HG03159 (cell line): ENCODE results near the gene ATOSA.
A peak's percentile ranks its signal among the peaks of the same experiment; 100 is the strongest.

Experiments
- ATAC-seq: cut with Tn5 transposase; IDR thresholded peaks from one replicate; pipeline ENCODE4 v1.9.1; 2021; ENCODE audit warnings: mild to moderate bottlenecking, moderate library complexity; ENCODE audit not compliant: unreplicated experiment

ATOSA gene

GRCh38 chr15:52653431-52653964 lies 25.7 kb downstream of the ATOSA start:
- ATAC-seq = no peak

- ATAC-seq = no peak
Measured at GRCh38 chr15:52652984-52653383, 26.2 kb downstream of the ATOSA start.

GRCh38 chr15:52652286-52652685 lies 26.9 kb downstream of the ATOSA start:
- no peak for ATAC-seq

- peak; percentile 91 for ATAC-seq
Measured at GRCh38 chr15:52651868-52652267, 27.3 kb downstream of the ATOSA start.

- no peak for ATAC-seq
Measured at GRCh38 chr15:52651114-52651513, 28.1 kb downstream of the ATOSA start.

- ATAC-seq = no peak
Measured at GRCh38 chr15:52649686-52650085, 29.5 kb downstream of the ATOSA start.

- ATAC-seq = no peak
Measured at GRCh38 chr15:52645916-52646315, 33.3 kb downstream of the ATOSA start.

- ATAC-seq = no peak
Measured at GRCh38 chr15:52642386-52643361, 36.5 kb downstream of the ATOSA start.

- ATAC-seq = no peak
Measured at GRCh38 chr15:52636459-52636858, 42.7 kb downstream of the ATOSA start.

GRCh38 chr15:52635908-52636307 lies 43.3 kb downstream of the ATOSA start:
- ATAC-seq = no peak
